ENCODE measurements around the gene ALDH1L1.
A peak's percentile ranks its signal among the peaks of the same experiment; 100 is the strongest.
"Not testable (repeated sequence)": the region's sequence is repeated elsewhere in the genome, so short reads cannot be mapped to it uniquely, and the experiment has no call there.

The ALDH1L1 gene

DNA sequence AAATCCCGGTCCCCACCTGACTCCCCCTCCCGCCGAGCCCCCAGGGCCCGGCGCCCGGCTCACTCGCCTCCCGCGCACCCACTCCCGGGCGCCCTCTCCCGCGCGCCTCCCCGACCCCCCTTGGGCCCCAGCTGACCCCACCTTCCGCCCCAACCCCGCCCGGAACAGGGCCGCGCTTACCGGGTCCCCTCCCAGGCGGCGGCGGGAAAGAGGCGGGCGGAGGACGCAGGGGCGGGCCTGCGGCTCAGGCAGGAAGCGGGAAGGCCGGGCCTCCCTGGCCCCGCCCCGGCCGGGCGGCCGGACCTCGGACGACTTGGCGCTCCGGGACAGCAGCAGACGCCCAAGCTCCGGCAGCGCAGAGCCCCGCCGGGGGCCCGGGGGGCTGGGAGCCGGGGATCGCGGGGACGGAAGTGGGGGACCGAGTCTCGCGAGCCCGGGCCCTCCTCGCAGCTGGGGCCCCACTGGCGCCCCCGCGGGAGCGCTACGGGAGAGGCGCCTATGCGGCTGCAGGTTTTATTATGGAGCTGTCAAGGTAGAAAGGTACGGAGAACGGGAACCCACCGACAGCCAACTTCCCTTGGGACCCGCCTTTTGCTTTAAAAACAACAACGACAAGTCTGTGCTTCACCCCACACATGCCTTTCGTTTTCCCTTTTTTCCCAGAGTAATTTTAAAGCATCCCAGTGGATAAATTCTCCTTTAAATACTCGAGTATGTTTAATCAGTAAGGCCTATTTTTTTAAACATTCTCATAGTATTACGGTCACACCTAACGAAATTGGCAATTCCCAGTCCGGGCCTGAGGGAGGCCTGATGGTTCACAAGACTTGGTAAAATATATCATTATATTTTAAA lies 96.2 kb downstream of the ALDH1L1 start, which contains the start of gene SLC41A3:
TSS of gene SLC41A3 (minus strand) at position 212 of the 855 bp plus-strand sequence. CDS start 15,905 bp downstream, outside the sequence.
- DNase-seq (ENCODE audit: low read depth in 4 of 4, low spot score in 1 of 4): peak; percentile 67 to 88 (median 78)

DNA sequence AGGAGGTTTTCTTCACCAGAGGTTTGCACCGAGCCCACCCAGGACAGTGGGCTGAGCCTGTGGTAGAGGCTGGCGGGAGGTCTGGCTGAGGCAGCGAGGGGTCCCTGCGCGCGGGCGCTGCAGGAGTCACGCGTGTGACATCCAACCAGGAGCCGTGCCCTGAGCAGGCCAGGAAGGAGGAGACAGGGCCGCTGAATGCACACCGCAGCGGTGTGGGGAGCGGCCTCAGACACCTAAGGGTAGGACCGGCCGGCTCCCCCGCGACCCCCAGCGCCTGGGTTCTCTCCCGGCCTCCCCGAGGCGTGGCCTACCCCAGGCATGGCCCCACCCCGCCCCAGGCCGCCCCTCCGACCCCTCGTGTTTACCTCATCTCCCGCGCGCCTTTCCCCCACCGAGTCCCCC lies 96.9 kb downstream of the ALDH1L1 start:
- peak; percentile 12 to 40 (median 27) for DNase-seq (ENCODE audit: low read depth in 4 of 4, low spot score in 1 of 4)

DNA sequence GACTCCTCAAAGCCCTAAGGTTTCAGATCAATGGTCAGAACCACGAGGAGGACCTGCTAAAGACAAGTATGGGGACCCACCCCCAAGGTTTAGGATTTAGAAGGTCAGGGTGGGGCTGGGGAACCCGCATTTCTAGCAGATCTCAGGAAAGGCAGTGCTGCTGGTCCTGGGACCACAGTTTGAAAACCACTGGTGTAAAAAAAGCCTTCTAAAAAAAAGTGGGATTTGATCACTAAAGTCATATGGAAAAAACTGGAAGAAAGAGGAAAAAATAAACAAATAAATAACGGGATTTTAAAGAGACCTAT lies 97.3 kb downstream of the ALDH1L1 start:
- no peak for DNase-seq (ENCODE audit: low read depth in 4 of 4, low spot score in 1 of 4)

DNA sequence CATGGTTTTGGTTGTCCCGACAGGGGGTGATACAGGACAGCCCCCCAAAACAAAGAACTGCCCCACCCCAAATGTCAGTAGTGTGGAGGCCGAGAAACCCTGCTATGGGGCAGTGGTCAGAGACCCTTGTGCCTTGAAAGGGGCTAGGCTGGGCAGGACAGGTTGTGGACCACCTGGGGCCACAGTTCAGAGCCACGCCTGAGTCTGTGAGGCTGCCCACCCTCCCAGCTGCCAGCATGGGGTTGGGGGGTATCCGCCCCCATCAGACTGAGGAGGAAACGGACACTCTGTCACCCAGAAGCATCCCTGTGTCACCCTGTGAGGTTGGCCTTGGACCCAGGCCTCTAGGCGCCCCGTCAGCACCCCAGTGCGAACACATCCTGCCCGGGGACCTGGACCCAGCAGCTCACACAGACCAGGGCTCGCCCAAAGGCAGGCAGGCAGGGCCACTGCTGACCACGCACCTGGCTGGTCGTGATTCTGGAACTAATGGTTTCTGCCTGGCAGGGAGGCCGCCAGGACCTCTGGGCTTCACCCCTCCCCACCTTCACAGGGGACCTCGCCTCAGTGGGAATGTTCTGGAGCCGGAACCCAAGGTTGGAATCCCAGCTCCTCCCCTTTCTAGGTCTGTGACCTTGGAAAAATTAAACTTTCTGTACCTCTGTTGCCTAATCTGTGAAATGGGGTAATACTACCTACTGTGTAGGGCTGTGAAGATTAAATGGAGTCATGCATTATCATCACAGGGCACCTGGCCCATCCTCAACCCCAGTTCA lies 97.8 kb downstream of the ALDH1L1 start:
- DNase-seq (ENCODE audit: low read depth in 4 of 4, low spot score in 1 of 4): no peak

DNA sequence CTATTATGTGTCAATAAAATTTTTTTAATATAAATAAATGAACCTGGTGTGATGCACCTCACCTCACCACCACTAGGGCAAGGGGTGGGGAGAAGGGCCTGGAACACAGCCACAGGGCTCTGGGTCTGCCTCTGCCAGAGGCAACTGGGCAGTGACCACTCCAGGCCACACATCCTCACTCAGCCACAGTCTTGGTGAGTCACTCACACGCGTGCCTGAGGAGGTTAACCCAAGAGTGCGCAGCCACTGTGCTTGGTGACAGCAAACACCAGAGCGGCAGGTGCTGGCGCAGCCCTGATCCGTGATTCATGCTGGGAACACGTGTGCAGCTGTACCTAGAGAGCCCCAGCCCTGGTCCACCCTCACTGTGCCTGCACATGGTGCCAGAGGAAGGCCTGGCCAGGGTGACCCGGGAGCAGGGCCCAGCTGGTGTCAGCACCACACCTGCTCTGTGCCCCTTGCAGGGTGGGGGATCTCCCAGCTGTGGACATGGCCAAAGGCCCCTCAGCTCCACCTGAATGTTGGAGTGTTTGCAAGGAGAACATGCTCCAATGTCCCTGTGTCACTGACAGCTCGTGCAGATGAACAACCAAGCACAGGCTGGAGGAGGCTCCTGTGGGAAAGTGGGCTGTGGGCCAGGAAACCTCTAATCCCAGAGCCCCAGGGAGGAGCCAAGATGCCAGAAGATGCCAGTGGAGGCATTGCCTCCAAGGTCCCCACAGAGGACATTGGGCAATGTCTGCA lies 98.6 kb downstream of the ALDH1L1 start:
- DNase-seq (ENCODE audit: low read depth in 4 of 4, low spot score in 1 of 4): no peak

DNA sequence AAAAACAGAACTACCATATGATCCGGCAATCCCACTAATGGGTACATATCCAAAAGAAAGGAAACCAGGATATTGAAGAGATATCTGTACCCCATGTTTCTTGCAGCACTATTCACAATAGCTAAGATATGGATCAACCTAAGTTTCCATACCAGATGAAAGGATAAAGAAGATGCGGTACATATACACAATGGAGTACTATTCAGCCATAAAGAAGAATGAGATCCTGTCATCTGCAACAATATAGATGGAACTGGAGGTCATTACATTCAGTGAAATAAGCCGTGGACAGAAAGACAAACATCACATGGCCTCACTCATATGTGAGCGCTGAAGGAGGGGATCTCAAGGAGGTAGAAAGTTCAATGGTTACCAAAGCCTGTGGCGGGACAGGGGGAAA lies 99.4 kb downstream of the ALDH1L1 start:
- DNase-seq (ENCODE audit: low read depth in 4 of 4, low spot score in 1 of 4): no peak

DNA sequence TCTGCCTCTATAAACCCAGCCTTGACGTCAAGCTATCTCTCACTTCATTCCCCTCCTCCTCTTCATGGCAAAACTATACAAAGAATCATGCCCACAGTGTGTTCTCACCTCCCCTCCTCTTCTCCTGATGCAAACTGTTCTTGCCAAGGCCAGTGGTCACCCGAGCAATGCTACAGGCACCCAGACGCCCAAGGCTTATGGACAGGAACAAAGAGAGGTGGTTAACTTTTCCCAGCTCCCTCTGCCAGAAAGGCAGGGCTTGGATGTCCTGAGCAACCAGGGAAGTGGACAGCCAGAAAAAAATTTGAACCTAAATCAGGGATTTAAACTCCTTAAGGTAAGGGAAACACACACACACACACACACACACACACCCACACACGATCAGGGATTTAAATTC lies 101.5 kb downstream of the ALDH1L1 start:
- no peak for DNase-seq (ENCODE audit: low read depth in 4 of 4, low spot score in 1 of 4)

DNA sequence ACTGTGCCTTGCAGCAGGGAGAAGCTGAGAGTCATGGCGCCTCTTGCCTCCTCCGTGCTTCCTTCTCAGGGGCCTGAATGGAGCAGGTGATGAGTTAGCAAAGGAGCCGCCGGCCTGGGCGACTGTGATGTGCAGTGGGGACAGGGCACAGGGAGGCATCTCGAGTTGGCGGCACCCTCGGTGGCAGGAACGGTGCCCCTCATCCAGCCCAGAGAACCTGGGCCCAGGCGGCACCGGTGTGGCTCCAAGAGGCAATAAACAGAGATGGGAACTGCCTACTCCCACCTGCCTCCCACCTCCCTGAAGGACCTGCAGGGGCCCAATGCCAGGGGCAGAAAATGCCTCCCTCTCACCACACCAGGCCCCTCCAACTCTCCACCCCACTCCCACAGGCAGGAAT lies 102.6 kb downstream of the ALDH1L1 start:
- DNase-seq (ENCODE audit: low read depth in 4 of 4, low spot score in 1 of 4): no peak

DNA sequence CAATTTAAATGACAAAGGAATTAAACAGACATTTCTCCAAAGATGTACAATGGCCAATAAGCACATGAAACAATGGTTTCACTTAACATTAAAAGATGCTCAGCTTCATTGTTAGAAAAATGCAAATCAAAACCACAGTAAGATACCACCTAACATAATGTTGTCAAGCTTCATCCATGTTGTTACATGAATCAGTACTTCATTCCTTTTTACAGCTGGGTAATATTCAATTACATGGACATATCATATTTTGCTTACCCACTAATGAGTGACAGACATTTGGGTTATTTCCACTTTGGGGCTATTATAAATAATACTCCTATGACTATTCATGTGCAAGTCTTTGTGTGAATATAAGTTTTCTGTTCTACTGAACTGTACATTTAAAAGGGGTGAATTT lies 104.2 kb downstream of the ALDH1L1 start:
- no peak for DNase-seq (ENCODE audit: low read depth in 4 of 4, low spot score in 1 of 4)

DNA sequence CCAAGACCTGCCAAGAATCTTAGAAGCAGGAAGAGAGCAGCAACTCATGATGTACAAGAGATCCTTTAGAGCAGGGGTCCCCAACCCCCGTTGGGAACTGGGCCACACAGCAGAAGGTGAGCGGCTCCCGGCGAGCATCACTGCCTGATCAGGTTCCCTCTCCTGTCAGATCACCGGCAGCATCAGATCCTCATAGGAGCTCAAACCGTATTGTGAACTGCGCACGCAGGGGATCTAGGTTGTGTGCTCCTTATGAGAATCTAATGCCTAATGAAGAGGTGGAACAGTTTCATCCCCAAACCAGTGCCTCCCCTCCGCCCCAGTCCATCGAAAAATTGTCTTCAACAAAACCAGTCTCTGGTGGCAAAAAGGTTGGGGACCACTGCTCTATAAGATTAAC lies 110.2 kb downstream of the ALDH1L1 start:
- DNase-seq (ENCODE audit: low read depth in 4 of 4, low spot score in 1 of 4): no peak

DNA sequence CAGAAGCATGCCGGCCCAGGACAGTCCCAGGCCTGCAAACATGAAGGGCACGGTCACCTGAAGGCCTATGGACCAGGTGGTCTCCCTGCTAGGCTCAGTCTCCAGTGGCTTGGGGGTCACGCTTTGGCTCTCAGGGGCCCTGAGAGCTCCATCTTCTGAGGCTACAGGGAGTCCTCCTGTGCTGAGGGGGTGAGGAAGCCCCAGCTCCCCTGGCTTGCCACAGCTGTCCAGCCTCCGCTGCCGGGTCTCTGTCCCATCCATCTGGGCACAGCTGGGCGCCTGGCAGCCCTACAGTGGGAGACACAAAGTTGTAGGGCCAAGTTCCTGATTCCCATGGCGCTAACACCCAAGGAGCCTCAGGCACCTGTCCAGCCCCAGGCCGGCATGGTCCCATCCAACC lies 112.4 kb downstream of the ALDH1L1 start:
- DNase-seq (ENCODE audit: low read depth in 4 of 4, low spot score in 1 of 4): no peak

DNA sequence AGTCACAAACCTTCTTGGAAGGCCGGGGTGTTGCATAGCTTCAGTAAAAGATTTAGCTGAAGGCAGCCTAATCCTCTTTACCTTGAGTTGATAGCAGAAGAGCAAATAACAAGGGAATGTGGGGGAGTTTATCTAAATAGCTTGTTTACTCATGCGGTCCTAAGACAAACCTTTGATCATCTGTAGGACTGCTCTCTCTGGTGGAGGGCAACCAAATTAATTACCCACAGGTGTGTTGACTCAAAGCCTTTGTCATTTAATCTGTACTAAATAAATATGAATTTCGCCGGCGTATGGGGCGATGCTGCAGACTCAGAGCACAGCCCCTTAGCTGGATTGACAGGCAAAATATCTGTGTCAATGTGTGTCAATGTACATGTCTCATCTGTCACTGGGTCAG lies 113.7 kb downstream of the ALDH1L1 start:
- not testable (repeated sequence) for DNase-seq (ENCODE audit: low read depth in 4 of 4, low spot score in 1 of 4)

DNA sequence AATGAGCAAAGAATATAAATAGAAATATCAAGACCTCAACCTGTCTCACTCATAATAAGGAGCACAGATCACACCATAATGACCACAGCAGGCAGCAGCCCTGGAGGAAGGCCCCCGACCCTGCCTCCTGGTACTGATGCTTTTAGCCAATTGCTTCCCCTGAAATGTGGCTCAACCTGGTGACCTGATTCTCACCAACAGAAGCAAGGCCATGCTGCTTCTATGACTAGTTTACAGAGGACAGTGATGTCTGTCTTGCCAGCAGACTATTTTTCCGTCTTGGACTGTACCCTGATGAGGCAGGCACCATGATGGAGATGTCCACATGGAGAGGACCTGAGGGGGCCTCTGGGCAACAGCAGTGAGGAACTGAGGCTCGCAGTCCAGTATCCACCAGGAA lies 114.5 kb downstream of the ALDH1L1 start:
- no peak for DNase-seq (ENCODE audit: low read depth in 4 of 4, low spot score in 1 of 4)

DNA sequence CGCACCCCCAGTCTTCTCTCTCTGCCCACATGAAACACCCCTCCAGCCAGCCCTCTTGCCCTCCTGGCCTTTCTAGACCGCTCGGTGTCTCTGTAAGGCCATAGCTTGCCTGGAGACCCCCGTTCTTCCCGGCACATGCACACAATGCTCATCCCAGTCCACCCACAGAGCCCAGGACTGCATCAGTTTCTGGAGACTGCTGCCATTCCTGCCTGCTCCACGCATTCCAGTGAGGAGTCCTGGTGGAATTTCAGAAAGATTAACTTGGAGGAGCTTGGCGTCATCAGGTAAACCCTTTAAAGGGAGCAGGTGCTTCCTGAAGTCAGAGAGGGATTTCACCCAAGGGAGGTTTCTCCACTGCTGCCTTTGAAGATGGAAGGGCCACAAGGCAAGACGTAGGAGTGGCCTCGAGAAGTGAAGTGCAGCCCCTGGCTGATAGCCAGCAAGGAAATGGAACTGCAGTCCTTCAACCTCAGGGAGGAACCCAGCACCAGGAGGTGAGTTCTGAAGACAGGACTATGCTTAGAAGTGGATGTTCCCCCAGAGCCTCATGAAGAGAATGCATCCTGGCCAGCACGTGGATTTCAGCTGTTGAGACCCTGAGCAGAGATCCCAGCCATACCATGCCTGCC lies 115.6 kb downstream of the ALDH1L1 start:
- no peak for DNase-seq (ENCODE audit: low read depth in 4 of 4, low spot score in 1 of 4)

DNA sequence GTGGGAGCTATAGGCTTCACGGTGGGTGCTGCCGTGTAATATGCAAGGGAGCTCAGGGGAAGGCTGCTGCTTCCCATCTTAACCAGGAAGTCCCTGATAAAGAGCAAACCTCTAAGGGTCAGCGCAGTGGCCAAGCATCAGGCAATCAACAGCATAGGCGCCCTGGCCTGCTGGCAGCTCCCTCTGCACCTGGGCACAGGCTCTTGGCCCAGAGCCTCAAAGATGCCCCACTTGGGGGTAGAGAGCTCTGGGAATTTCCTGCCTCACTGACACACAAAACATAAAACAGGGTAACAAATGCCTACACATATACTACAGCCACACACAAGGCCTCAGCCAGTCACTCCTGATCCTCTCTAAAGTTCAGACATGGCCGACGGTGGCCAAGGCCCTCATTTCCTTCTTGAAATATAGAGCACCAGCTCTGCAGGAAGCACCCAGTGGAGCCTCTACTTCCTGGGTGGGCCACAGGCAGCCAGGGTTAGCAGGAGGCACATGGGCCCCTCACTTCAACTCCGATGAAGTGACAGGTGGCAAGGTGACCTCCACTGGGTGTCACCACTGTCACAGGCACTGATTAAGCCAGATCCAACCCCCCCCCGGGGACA lies 116.9 kb downstream of the ALDH1L1 start:
- DNase-seq (ENCODE audit: low read depth in 4 of 4, low spot score in 1 of 4): no peak

DNA sequence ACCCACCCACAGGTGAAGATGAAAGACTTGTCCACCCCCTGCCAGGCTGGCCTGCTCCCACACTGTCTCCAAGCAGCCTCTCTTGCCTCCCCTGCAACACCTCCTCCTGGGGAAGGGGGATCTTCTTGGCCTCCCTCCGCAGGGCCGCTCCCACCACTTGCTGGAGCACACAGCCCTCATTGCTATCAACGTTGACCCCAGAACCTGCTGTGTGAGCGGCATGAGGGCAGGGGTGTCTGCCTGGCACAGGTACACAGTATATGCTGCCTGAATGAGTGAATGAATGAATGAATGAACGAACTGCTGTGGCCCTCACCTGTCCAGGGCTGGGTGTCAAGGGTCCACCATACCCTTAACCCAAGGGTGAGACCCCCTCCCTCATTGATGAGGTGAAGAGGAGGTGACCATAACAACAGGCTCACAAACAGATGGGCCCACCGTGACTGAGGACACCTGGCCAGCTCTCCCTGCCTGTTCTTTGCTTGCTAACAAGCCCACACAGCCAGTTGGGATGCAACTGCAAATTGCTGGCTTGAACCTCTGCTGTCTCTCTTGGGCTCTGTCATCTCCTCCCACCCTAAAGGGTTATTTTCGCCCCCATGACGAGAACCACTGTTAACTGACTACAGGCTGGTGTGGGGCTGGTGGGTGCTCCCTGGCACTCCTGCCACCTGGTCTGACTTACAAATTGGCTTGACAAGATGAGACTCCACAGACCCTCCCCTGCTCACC lies 118.9 kb downstream of the ALDH1L1 start:
- DNase-seq (ENCODE audit: low read depth in 4 of 4, low spot score in 1 of 4): no peak

DNA sequence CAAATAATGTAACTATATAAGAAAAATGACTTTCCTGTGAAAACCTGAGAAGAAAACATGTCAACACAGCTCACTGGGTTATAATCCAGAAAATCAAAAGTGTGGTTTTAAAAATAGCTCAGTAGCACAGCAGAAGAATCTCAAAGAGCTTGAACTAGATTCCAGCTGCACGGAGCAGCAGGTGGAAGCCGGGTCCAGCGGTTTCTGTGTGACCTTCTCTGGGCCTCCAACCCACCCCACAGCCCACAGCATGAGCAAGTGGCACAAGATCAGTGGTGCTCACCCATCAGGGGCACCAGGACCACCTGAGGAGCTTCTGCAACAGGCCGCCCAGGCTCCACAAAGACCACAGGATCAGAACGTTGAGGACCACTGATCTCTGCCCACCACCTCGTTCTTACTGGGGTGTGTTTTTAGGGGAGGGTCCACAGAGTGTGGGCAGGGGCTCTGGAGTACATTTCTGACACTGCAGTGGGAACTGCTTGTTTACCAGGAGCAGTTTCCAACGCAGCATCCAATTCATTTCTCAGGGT lies 119.7 kb downstream of the ALDH1L1 start:
- no peak for DNase-seq (ENCODE audit: low read depth in 4 of 4, low spot score in 1 of 4)

DNA sequence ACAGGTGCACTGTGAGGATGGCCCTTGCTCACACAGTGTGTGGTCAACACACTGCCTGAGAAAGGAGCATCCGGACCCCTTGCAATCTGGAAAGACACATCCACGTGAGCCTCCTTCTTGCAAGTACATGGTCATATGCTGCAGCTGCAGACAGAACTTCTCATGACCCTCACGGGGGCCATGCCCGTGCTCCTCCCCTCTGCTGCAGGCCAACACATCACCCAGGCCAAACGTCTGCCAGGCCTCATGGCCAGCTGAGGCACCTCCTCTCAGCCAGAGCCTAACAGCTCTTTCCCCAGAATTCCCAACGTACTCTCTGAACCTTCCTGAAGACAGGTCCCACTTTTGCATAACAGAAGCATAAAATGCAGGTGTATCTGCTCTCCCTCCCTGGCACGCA lies 121.7 kb downstream of the ALDH1L1 start:
- no peak for DNase-seq (ENCODE audit: low read depth in 4 of 4, low spot score in 1 of 4)

DNA sequence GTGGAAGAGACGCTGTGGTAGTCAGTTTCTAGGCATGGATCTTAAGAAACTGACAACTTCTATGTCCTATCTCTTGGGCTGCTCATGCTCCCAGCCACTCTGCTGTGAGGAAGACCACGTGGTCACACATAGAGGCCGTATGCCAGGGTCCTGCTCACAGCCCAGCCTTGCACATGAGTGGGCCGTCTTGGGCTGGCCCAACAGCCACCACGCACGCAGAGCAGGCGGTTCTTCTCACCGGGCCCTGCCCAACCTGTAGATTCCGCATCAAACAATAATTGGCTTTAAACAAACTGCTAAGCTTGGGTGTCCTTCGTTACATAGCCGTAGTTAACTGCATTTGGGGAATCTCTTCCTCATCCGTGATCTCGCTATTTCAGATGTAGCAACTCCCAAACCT lies 122.5 kb downstream of the ALDH1L1 start:
- DNase-seq (ENCODE audit: low read depth in 4 of 4, low spot score in 1 of 4): no peak

DNA sequence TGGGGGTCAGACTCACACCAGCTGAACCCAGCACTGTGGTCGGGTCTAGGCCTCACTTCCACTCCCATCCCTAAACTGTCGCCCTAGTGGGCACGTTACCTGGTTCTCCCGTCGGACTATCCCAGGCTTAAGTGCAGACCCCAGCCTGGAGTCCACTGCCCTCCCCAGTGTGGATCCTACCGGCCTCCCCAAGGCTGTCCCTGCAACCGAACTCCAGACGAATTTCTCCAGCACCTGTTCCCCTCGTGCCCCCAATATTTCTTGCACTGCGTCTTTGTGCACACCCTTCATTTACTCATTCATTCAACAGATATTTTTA lies 122.9 kb downstream of the ALDH1L1 start:
- DNase-seq (ENCODE audit: low read depth in 4 of 4, low spot score in 1 of 4): no peak
